Erythroblast (primary cell): ENCODE results near the gene TMEM82.

Source experiments
- GATA1 ChIP-seq: IDR thresholded peaks from 2 replicates; pipeline ENCODE4 v1.6.1; 2011; ENCODE audit warnings: low read depth, mild to moderate bottlenecking, control low read depth, low read length, moderate library complexity
- POLR2A ChIP-seq: IDR thresholded peaks from 2 replicates; pipeline ENCODE4 v1.6.1; 2011; ENCODE audit warnings: mild to moderate bottlenecking, low read length

DNA sequence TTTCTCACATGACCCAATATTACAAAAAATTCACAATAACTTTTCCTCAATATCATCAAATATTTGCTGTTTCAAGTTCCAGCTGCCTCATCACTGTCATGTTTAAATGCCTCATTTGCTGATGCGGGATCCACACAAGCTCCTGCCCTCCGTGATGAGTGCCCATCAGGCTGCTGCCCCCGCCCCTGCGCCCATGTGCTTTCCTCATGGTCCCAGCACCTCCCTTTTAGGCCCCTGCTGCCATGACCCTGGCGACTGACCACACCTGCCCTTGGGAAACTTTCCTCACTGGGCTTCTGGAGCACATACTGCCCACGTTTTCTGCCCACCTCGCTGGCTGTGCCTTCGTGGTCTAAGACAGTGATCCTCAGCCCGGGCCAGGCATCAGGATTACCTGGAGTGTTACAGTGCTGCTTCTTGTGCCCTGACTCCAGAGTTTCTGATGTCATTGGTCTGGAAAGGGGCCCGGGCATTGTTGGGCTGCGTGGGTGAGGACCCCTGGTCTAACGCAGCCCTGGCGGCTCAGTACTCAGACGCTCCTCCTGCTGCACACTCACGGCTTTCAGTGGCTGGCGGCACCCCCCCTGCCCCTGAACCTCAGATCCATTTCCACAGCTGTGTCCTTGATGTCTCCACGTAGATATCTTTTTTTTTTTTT, 37.6 kb upstream of the TMEM82 start:
- TF ChIP-seq POLR2A (no peak), GATA1 (no peak)
